ENCODE data around the gene LRRC1.

Gene LRRC1

DNA sequence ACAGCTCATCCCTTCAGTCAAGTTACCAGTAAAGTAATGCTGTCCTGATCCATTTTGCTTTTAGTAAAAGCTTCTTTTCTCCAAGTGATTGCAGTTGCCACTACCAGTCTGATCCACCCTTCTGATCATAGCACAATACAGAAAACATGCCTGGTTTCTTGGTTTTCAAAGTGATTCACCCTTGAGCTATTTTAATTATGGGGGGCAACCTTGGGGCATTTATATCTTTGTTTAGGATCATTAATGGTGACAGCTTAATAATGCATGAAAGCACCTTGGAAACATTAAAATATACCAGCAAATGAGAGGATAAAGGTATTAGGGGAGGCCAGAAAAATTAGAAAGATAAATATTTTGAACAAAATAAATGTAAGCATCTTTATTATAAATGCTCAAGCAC, 38.4 kb downstream of the LRRC1 start:
- no peak overlapping the region for H3K4me3 ChIP-seq (ENCODE audit: low read depth, low read length)
- no peak for TF ChIP-seq CTCF (IDR thresholded peaks at IDR 0.05; ENCODE audit: low read depth, low read length)

- H3K4me3 ChIP-seq (ENCODE audit: low read depth, low read length): no peak overlapping the region
- TF ChIP-seq CTCF (IDR thresholded peaks at IDR 0.05; ENCODE audit: low read depth, low read length): no peak
These were observed 39.3 kb downstream of the LRRC1 start for GRCh38 chr6:53834132-53834531.

DNA sequence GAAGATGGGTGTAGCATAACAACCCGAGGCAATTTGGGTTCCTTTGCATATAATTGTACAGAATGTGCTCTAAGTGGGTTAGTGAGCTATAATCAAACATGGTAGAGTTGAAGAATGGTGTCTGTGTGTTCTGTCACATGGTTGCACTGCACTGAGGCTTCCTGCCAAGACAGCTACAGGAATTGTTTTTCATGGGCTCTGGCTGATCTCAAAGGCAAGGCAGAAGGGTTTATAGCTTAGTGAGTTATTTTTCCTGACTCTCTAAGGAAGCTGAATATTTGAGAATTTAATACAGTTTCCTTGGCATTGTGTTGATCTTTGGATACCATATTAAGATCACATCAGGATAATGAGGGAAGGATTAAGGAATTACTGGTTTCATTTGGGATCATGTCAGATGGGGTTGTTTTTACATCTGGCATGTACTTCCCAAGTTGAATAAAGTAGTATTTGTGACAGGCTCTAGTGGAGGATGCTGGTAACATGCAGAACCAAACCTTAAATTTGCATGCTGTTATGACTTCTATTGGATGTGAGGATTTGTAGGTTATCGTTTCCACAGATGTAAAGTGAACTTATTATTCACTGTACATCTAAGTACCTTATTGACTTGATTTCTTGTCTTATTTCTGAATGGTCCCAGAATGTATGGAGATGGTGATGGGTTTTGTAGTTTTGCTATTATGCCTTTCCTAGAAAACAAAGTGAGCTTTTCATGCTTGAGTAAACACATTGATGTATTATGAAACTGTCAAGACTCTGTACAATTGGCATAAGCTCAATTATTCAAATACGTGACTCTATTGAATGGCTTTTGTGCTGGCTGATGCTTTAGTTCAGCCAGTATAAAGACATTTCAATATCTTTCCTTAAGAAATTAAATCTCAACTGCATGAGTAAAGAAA, 43.3 kb downstream of the LRRC1 start:
- no peak overlapping the region for H3K4me3 ChIP-seq (ENCODE audit: low read depth, low read length)
- TF ChIP-seq CTCF (IDR thresholded peaks at IDR 0.05; ENCODE audit: low read depth, low read length): no peak

- H3K4me3 ChIP-seq (ENCODE audit: low read depth, low read length): no peak overlapping the region
- no peak for TF ChIP-seq CTCF (IDR thresholded peaks at IDR 0.05; ENCODE audit: low read depth, low read length)
These were observed 45.2 kb downstream of the LRRC1 start for GRCh38 chr6:53840027-53840426.

DNA sequence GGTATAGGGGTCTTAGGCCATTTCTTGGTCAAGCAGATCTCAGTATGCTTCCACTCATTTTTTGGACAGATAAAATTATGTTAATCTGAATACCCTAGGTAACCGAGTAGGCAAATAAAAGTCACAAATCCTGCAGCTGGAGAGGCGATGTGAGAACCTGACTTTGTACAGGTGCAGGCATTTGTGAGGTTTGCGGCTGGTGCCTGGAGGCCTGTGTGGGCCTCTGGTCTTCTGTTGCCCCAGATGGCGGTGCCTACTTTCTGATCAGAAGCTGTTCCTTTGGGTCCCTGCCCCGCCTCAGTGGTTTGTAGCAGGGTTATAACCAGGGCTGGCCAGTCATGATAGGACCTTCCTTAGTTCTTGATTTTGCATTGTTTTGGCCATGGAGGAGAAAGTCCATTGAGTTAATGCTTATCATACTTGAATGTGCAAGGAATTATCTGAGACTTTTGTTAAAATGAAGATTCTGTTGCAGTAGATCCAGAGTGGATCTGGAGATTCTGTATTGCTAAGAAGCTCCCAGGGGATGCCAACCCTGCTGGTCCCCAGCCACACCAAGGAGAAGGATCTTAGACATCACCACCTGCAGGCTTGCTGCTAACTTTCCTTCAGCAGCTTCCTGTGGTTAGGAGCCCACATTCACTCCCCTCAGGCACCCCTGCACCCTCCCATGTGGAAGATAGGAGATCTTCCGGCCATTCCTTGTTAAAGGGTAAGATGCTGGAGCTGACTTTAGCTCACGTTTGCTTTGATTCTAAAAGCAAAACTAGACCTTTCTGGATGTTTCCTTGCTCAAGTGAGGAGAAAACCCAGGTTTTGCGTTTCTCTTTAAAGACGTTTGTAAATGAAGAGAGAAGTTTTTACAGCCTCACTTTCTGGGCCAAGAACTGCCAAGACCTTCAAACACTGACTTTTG, 50.7 kb downstream of the LRRC1 start:
- TF ChIP-seq CTCF (IDR thresholded peaks at IDR 0.05; ENCODE audit: low read depth, low read length): no peak
- H3K4me3 ChIP-seq (ENCODE audit: low read depth, low read length): no peak overlapping the region

DNA sequence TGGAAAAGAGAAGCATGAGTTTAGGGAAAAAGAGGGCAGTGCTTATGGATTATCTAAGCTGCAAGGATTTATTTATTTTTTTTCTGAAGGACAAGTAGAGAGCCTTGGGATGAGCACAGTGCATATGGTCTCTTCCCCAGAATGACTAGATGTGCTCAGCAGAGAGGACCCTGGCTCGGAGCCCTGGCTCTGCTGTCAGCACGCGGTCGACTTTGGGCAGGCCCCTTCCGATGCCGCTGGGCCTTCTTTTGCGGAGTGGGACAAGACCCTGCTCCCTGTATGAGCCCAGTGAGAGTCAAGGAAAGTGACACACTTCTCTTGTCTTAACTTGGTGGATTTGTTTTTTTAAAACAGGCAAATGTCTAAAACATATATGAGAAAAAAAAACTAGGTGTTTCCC, 51.4 kb downstream of the LRRC1 start:
- H3K4me3 ChIP-seq (ENCODE audit: low read depth, low read length): no peak overlapping the region
- no peak for TF ChIP-seq CTCF (IDR thresholded peaks at IDR 0.05; ENCODE audit: low read depth, low read length)

Measured in WI38 (cell line).